ENCODE data around the gene SLU7. TPM values are rescaled to one million over a fixed set of nuclear protein-coding genes. Genes with fewer than 3 reads are reported as not detected.

SLU7 gene
- total RNA-seq, 4 donors from 2014 or later: 70.1 to 122 (median 96.3) TPM

- Histone ChIP-seq H3K27me3 (no peaks in the 10 kb centered on the region), H3K4me3 (replicated peaks in 1 of 3) (no peak overlapping the region), H3K9me3 (no peaks in the 10 kb centered on the region), H3K36me3 (no peaks in the 10 kb centered on the region), H3K27ac (no peak overlapping the region), H3K4me1 (peaks cover 4 to 19% of the 10 kb centered on the region in 2 donors)
- no peak for DNase-seq
- TF ChIP-seq CTCF (IDR thresholded peaks at IDR 0.05) (no peak), POLR2A (IDR thresholded peaks at IDR 0.05) (no peak)
- intact Hi-C loops (cut with DNase I): no loop called here
- WGBS, 2 donors: 0 to 2% methylated on average over 1 of the region's 1 CpG
These were observed 59.6 kb downstream of the SLU7 start for GRCh38 chr5:160359242-160359641.

DNA sequence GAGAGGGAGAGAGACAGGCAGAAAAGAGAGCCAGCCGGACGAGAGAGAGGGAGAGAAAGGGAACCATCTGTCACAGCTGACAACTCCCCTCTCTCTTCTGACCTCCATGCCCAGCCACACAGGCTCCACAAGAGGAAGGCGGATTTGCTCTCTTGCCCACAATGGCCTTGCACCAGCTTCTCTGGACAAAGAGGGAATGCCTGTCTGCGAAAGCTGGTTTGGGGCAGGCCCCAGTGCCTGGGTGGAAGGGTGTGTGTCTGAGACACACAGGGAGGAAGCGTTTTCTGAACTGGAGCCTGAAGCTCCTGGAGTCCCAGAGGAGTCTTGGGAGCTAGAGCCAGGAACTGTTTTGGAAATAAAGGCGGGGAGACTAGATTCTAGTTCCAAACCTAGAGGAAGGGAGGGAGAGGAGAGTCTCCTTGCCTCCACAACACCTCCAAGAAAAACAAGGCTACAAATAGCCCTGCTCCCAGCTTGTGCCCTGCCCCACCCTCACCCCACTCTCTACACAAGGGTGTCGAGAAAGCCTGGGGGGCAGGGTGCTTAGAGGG, 60.9 kb downstream of the SLU7 start:
- H3K27ac ChIP-seq: no peak overlapping the region
- peaks cover 4 to 11% of the 10 kb centered on the region in 2 donors for H3K4me1 ChIP-seq
- intact Hi-C loops (cut with DNase I): no loop called here
- TF ChIP-seq CTCF (IDR thresholded peaks at IDR 0.05) (no peak), POLR2A (IDR thresholded peaks at IDR 0.05) (no peak)
- no peaks in the 10 kb centered on the region for H3K36me3 ChIP-seq
- no peaks in the 10 kb centered on the region for H3K9me3 ChIP-seq
- no peak overlapping the region for H3K4me3 ChIP-seq (replicated peaks in 1 of 3)
- H3K27me3 ChIP-seq: no peaks in the 10 kb centered on the region
- 64 to 72% methylated on average over 7 of the region's 7 CpGs for WGBS, 2 donors
- DNase-seq: no peak

- intact Hi-C loops (cut with DNase I): no loop called here
- Histone ChIP-seq H3K27me3 (no peaks in the 10 kb centered on the region), H3K9me3 (no peaks in the 10 kb centered on the region), H3K36me3 (no peaks in the 10 kb centered on the region), H3K27ac (no peak overlapping the region), H3K4me3 (replicated peaks in 1 of 3) (no peak overlapping the region), H3K4me1 (peaks cover 4 to 9% of the 10 kb centered on the region in 2 donors)
- TF ChIP-seq CTCF (IDR thresholded peaks at IDR 0.05): no peak
- no peak for TF ChIP-seq POLR2A (IDR thresholded peaks at IDR 0.05)
- WGBS, 2 donors: 73 to 76% methylated on average over 7 of the region's 7 CpGs
- DNase-seq: no peak
These were observed 61.5 kb downstream of the SLU7 start for GRCh38 chr5:160357394-160357793.

GRCh38 chr5:160356550-160357347, 62.1 kb downstream of the SLU7 start:
- intact Hi-C loops (cut with DNase I): no loop called here

More at GRCh38 chr5:160356550-160357347, 62.1 kb downstream of the SLU7 start:
- DNase-seq: no peak
- Histone ChIP-seq H3K36me3 (no peaks in the 10 kb centered on the region), H3K27ac (no peak overlapping the region), H3K27me3 (no peaks in the 10 kb centered on the region), H3K9me3 (no peaks in the 10 kb centered on the region), H3K4me1 (peaks cover 4 to 9% of the 10 kb centered on the region in 2 donors), H3K4me3 (replicated peaks in 1 of 3) (no peak overlapping the region)
- TF ChIP-seq CTCF (IDR thresholded peaks at IDR 0.05) (no peak), POLR2A (IDR thresholded peaks at IDR 0.05) (no peak)
- 74 to 80% methylated on average over 7 of the region's 7 CpGs for WGBS, 2 donors
